IPS DF 4.7 (cell line): ENCODE results near the gene HMGA1.

ENCODE experiments used
- DNase-seq: peaks from one replicate; pipeline ENCODE4 v3.0.0-alpha.2; 2013; ENCODE audit warnings: low spot score; ENCODE audit errors: extremely low read depth

HMGA1 gene

DNA sequence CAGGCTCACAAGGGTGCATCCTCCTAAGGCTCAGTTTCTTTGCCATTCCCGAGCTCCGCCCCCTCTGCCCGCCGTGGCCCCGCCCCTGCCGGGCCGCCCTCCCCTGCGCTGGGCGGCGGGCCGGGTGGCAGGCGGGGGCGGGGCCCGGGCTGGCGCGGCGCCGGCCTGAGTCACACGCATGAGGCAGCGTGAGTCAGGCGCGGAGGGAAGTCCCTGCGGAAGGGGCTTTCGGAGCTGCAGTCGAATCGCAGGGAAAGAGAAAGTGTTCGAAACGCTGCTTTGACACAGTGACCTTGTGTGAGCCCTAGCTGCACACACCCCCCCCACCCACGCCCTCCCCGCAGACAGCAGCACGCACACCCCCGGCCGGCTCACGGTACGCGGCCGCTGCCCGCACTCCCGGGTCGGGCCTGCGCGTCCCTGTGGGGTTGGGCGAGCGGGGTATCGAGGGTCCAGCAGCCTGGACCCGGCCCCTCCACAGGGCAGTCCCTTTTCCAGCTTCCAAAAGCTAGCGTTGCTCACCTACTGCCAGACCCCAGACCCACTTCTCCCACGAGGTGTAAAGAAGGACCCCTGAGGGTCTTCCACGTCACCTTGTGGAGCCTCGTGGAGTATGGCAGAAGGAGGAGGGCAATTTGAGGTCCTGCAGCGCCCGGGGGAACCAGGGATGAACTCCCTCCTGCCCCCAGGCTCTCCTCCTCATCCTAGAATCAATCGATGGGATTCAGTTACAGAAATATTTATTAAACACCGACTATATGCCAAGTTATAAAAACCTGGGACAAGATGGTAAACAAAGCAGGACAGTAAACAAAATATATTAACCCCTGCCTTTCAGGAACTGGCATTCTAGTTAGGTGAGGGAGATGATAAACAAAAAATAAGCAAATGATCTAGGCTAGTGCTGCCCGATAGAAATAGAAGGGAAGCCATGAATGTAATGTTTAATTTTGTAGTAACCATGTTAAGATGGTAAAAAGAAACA is 12.4 kb upstream of the HMGA1 start:
- DNase-seq: no peak

DNA sequence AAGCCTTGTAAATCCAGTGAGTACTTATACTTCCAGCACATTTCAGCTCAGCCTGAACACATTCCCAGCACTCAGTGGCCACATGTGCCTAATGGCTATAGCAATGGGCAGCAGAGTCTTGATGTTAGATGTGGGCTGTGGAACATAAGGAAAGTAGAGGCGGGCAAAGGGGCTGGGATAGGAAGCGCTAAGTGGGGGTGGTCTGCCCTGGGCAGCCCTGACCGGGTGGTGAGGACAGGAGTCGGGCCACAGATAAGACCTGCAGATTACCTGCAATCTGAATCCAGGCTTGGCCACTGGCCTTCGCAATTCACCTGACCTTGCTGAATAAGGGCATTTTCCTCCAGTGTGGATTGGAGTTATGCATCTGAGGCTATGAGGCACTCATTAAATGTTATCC is 11.1 kb upstream of the HMGA1 start:
- no peak for DNase-seq

DNA sequence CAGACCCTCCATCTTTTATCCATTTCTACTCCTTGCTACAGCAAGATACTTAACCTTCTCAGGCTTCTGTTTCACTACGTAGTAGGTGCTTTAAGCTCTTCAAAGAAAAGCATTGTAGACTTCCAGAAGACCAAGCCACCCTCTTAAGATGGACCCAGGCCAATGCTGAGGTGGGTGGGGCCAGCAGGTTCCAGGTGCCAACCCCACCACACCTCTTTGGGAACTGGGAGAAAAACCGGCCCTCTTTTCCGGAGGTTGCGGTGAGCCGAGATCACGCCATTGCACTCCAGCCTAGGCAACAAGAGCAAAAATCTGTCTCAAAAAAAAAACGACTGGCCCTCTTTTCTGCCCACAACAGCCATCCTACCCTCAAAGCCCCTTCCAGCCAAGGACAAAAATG is 10.6 kb upstream of the HMGA1 start:
- DNase-seq: no peak

DNA sequence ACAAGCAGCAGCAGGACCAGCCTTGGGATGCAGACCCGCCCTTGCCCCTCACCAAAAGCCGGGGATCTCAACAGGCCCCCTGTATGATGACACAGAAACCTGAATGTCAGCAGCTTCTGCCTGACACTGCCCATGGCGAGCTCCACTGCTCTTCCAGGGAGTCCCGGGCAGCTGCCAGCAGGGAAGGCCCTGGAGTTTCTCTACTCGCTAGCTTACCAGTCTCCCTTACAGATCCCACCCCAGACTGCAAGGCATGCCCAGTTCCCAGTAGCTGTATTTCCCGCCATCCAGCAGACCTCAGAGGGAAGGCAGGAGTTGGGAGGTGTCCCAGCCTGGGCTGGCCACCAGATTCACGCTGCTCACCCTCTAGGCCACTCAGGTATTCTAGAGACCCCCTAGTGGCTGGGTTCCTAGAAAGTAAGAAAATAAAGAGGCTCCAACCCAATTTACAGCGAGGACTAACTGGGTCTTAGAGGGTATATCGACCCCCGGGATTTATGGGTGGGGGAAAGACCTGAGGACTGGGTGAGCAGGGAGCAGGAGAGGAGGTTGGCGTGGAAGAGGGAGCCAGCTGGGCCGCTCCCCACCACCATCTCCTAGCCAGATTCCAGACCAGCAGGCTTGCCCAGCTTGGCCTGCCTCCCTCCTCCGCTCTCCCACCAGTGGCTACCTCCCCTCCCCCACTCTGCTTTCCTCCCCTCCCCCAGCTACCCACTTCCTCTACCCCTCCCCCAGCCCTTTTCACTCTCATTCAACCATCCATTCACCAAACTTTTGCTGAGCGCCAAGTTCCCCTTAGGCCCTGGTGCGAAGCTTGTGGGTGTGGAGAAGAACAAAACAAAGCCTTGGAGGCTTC is 9.7 kb upstream of the HMGA1 start:
- no peak for DNase-seq

DNA sequence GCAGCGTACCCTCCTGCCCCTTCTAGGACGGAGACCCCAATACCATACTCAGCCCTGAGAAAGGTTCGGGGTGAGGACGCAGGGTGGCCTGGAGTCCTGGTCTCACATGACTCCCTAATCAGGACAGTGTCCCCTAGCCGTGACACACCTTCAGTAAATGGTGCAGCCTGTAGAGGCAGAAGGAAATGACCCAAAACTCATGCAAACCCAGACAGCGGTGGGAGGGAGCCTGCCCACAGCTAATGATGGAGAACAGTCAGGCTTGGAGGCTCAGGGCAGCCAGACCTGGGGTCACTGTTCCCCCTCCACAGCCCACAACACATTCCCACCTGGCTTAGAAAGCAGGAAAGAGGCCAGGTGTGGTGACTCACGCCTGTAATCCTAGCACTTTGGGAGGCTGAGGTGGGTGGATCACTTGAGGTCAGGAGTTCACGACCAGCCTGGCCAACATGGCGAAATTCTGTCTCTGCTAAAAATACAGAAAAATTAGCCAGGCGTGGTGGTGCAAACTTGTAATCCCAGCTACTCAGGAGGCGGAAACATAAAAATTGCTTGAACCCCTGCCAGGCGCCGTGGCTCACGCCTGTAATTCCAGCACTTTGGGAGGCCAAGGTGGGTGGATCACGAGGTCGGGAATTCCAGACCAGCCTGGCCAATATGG is 8.8 kb upstream of the HMGA1 start:
- no peak for DNase-seq

DNA sequence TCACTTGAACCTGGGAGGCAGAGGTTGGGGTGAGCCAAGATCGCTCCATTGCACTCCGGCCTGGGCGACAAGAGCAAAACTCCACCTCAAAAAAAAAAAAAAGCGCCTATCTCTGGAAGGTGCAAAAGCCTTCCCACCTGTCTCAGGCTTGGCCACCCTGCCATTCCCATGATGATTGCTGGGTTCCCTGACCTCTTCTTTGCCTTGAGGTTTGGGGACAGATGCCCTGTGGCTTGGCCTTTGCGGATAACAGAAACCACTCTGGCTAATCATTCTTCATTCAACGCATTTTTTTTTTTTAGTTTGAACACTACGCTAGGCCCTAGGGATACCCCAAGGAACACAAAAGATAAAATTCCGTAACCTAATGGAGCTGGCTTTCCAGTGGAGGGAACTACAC is 6.8 kb upstream of the HMGA1 start:
- DNase-seq: no peak

DNA sequence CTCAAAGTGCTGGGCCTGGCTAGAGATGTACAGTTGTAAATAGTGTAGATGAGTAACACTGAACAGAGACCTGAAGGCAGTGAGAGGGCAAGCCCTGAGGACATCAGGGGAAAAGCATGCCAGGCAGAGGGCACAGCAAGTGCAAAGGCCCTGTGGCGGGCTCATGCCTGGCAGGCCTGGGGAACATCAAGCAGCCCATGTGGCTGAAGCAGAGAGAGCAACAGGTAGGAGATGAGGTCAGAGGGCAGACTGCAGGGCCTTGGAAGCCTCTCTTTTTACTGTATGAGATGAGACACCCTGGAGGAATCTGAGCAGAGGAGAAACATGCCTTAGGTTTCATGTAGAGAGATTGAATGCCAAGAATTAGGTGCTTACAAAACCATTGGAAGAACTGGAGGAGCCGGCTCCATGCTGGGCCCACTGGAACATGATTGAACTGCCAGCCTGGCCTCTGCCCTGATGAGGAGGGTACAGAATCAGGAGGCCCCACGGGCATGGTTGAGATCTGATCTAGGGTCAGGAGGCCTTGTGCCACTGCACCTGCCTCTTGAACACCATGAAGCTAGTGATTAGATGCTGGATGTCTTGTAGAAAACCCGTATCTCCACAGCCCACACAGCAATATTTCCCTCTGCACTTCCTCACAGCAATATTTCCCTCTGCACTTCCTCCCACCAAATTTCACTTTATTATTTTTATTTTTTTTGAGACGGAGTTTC is 5.9 kb upstream of the HMGA1 start:
- no peak for DNase-seq

DNA sequence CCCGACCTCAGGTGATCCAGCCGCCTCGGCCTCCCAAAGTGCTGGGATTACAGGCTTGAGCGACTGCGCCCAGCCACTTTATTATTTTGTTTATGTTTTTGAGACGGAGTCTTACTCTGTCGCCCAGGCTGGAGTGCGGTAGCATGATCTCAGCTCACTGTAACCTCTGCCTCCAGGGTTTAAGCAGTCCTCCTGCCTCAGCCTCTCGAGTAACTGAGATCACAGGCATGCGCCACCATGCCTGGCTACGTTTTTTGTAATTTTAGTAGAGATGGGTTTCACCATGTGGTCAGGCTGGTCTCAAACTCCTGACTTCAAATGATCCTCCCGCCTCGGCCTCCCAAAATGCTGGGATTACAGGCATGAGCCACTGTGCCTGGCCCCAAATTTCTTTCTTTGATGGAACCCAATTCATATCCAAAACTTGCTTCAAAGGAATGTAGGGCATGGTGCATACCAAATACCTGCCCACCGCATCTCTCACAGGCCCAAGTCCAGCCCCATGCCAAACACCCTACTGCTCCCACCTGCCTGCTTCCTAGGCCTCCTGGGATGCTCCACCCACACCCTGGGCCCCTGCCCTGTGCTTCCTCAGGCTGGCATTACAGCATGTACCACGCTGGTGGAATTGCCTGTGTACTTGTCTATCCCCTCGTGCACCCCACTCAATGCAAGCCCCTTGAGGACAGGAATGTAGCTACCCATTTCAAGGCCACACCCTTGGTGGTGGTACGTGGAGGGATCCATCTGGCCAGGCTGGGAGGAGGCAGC is 4.9 kb upstream of the HMGA1 start:
- no peak for DNase-seq

DNA sequence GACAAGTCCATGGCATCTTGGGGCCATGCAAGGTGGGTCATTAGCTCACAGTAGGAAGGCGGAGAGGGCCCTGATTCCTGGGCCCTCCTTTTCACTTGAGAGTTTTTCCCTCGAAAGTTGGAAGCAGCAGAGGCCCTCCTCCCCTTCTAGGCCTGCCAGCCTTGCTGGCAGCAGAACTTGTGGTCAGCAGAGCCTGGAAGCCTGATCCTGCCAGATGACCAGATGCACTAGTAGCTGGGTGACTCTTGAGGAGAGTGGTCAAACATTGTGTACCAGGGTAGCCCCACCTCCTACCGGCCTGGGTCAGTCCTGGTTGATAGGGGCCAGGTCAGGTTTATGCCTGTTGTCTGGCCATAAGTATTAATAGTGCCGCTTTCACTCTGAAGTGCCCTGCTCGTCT is 3.8 kb upstream of the HMGA1 start:
- DNase-seq: no peak

DNA sequence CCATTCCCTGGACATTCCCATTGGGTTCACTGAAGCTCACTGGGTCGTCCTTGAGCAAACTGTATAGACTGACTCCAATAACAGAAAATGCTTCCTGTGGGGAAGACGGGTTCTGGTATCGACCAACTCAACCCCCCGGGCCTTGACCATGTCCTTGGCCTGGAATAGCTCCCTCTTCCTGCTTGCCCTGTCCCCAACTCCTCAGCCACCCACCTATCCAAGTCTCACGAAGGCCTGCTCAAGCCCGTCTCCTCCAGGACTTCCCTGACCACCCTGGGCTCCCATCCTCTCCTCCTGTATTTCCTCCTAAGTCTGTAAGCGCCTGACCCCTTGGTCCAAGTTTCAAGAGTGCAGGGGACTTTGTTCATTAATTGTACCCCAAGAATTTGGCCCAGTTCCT is 2.8 kb upstream of the HMGA1 start:
- DNase-seq: no peak

DNA sequence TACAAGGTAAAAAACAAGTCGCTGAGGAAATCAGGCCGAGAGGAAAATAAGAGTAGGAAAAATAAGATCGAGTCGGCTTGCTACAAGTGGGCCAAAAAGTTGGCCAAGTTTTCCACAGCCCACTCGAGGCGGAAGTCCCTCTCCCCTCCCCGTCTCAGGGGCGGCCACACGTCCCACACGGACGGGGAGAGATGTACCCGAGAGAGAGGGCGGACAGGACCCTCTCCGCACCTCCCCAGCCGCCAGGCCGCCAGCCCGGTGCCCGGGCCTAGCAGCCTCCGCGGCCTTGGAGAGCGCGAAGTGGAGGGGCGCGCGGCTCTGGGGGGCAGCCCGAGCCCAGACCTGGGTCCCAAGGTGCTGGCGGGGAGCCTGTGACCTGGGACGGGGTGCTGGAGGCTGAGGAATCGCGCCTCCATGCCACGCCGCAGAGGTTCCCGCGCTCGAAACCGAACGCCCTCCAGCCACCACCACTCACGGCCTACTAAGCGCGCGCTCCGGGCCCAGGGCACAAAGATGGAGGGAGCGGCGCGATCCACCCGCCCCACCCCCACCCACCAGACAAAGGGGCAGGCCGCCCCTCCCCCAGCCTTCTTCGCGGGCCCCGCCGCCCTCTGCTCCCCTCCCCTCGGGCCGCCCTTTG is 1.9 kb upstream of the HMGA1 start:
- DNase-seq: no peak

DNA sequence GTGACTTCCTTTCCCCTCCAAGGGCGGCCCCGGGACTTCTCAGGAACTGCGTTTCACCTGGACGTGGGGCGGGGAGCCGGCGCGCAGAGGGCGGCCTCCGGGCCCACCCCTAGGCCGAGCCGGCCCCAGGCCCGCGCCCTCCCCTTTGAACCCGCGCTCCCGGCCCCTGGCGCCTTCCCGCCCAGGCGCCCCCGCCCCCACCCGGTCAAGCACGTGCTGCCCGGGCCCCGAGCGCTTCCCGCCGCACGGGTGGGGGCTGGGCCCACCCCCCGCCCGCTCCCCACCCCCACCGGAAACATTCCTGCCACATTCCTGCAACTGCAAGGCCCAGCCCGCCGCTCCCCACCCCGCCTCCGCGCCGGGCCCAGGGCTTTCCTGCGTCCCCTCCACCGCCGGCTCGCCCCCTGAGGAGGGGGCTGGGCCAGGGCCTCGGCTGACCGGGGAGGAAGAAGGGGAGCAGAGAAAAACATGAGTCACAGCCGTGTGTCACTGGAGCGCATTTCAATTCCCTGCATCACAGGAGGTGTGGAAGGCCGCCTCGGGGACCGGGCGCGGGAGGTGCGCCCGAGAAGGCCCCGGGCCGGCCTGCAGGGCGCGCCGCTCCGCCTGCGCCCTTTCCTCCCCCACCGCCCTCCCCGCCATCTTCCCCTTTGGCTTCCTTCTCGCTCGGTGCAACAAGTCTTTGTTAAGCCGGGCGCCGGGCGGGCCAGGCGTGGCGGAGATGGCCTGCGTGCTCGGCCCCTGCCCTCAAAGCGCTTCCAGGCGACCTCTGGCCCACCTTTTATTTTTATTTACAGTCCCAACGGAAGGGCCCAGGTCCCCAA is 1.2 kb upstream of the HMGA1 start:
- DNase-seq: no peak

DNA sequence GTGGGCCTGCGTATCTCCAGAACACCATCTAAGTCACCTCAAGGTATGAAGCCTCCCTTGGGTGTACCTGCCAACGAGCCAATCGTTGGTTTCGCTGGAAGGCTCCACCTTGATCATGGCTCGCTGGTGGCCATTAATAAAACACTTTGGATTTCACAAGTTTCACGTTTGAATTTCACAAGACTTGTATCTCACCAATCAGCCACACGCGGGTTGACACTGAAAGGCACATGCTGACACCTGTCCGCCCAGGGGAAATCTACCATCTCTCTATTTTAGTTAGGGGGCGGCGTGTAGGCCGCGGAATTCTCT is 586 bp upstream of the HMGA1 start:
- DNase-seq: no peak

DNA sequence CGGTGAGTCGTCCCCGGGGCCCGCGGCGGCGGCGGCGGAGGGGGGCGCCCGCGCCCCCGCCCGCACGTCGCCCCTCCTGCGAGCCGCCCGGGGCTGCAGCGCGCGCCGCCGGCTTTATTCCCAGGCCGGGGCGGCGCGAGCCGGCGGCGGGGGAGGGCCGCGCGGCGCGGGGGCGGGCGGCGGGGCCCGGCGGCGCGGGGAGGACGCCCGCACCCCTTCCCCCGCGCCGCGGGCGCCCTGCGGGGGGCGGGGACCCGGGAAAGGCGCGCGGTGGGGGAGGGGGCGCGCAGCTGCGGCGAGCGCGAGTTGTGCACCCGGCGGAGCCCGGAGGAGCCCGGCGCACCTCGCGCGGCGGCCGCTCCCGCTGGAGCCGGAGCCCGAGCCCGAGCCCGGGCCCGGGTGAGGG is 646 bp downstream of the HMGA1 start:
- no peak for DNase-seq

DNA sequence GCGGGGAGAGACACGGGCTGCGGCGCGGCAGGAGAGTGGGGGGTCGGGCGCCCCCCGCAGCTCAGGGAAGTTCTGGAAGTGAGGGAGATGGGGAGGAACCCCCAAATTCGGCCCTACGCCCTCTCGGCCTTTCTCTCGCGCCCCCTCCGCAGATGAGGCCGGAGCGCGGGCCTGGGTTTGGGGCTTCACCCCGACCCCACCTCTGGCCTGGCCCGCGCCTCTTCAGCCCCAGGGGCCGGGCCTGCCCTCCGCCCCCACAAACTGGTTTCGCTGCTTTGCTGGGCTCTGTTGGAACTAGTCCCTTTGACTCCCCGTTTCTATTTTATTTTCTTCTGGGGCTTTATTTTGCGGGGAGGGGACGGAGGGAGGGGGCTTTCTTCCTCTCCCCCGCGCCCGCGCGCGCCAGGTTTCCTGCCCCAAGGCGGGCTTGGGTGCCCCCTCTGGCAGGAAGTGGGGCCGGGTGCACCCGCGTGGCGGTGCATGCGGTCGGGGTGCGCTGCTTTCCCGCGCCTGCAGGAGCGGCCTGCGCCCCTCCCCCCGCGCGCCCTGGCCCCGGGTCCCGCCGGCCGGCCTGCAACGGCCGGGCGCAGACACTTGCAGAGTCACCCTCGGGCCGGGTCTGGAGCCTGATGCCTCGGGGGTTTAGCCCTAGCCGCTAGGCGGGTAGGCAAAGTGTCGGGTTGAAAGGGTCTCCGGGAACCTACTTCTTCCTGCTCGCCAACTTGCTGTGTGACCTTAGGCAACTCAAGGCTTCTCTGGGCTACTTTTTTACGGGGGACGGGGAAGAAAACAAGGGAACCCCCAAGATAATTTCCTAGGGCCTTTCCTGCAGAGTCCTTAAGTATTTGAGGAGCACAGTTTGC is 1.3 kb downstream of the HMGA1 start:
- DNase-seq: no peak

DNA sequence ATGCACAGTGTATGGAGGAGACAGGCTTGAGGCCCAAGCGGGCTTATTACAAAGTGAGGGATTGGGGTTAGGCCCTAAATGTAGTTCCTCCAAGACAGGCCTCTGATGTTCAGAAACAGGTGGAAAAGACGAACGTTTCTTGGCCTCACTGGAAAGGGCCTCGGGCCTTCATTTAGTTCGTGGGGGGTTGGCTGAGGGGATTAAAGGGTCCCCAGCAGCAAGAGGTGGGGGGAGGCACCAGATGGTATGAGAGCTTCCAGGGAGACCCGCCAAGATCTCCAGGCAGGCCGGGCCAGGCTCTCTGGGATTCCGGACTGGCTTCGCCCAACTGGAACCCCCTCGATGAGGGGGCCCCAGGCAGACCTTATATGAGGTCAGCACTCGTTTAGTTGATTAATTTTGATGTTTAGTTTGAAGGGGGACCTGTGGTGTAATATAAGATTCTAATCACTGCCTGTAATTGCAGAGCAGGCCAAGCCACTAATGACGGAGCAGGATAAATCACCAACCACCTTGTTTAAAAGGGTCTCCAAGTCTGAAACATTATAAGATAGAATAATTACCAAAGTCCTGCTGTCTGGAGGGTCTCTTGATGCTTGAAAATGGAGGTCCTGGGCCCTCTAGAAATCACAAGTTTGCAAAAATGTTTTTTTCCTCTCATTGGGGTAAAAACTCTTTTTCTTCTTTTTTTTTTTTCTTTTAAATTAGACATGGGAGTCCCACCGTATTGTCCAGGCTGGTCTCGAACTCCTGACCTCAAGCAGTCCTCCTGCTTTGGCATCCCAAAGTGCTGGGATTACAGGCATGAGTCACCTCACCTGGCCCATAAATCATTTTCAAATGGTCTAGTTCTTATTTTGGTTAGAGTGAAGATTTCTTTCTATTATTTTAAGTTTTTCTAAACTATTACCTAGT is 2.2 kb downstream of the HMGA1 start:
- no peak for DNase-seq

DNA sequence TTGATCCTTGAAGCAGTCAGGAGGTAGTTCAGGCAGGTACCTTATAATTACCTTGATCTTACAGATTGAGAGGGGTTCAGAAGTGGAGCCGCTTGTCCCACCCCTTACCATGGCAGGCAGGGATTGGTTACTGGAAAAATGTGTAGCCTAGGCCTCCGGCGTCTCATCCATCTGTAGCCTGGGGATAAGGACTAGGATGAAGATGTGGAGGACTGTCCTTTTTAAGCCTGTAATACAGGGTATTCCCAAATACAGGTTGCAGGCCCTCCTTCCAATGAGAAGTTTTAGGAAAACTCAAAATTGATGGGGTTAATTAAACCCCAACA is 2.8 kb downstream of the HMGA1 start:
- no peak for DNase-seq
